ENCODE data around the gene ZFPM1.

DNA sequence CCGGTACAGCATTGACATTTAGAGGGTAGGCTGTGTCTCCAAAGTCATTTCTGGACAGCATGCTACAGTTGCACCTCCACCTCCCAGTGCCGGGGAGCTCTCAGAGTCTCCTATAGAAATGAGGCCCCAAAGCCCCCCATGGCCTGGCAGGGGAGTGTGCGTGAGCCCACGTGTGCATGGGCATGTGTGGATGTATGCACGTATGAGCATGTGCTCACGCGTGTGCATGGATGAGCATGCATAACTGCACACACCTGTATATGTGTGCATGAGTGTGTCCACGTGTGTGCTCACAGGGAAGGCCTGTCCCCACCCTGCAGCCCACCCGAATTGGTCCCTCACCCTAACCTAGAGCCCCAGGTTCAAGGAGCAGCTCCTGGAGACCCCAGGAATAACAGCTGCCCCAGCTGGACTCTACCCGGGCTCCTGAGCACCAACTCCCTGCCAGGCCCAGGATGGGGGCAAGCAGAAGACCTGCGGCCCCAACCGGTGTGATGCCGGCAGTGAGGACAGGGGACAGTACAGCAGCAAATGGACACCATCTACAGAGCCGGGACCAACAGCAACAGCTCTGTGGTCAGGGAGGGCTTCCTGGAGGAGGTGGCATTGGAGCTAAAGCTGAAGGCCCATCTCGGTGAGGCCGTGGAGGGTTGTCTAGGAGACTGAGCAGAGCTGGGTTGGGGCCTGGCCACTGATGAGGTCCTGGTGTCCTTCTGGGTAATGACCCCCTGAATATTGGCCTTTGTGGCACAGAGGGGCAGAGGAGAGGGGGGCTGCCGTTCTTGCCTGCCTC lies 35.2 kb upstream of the ZFPM1 start:
- TF ChIP-seq EGR1 (IDR thresholded peaks at IDR 0.05; ENCODE audit: low read depth) (no peak), ELF1 (IDR thresholded peaks at IDR 0.05; ENCODE audit: borderline replicate concordance, low read depth) (no peak), SRF (IDR thresholded peaks at IDR 0.05; ENCODE audit: low read depth) (no peak), EZH2phosphoT487 (IDR thresholded peaks at IDR 0.05; ENCODE audit: borderline replicate concordance) (no peak), JUND (IDR thresholded peaks at IDR 0.05) (no peak), ZNF274 (IDR thresholded peaks at IDR 0.05; ENCODE audit: low read depth, low read length) (no peak), POLR2A (IDR thresholded peaks at IDR 0.05; ENCODE audit: borderline replicate concordance, extremely low read depth, insufficient read depth, insufficient read length) (no peak), POLR2AphosphoS5 (IDR thresholded peaks at IDR 0.05; ENCODE audit: low read depth, low read length) (no peak), SP1 (IDR thresholded peaks at IDR 0.05; ENCODE audit: low read depth) (no peak), YY1 (IDR thresholded peaks at IDR 0.05; ENCODE audit: extremely low read depth, insufficient replicate concordance, low read depth, low read length) (no peak), CEBPB (IDR thresholded peaks at IDR 0.05; ENCODE audit: low read depth) (no peak), EZH2 (IDR thresholded peaks at IDR 0.05) (no peak)
- TF ChIP-seq, protein P1, sequence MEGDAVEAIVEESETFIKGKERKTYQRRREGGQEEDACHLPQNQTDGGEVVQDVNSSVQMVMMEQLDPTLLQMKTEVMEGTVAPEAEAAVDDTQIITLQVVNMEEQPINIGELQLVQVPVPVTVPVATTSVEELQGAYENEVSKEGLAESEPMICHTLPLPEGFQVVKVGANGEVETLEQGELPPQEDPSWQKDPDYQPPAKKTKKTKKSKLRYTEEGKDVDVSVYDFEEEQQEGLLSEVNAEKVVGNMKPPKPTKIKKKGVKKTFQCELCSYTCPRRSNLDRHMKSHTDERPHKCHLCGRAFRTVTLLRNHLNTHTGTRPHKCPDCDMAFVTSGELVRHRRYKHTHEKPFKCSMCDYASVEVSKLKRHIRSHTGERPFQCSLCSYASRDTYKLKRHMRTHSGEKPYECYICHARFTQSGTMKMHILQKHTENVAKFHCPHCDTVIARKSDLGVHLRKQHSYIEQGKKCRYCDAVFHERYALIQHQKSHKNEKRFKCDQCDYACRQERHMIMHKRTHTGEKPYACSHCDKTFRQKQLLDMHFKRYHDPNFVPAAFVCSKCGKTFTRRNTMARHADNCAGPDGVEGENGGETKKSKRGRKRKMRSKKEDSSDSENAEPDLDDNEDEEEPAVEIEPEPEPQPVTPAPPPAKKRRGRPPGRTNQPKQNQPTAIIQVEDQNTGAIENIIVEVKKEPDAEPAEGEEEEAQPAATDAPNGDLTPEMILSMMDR (IDR thresholded peaks at IDR 0.05 in 2 of 3, conservative IDR thresholded peaks at IDR 0.05 in 1 of 3; ENCODE audit: borderline replicate concordance in 1 of 3, insufficient read depth in 1 of 3, low read depth in 2 of 3, low read length in 2 of 3) = no peak

Measured in HCT116 (cell line).